GM18505 (cell line): ENCODE results near the gene LMAN2.
A peak's percentile ranks its signal among the peaks of the same experiment; 100 is the strongest.
"Not testable (repeated sequence)": the region's sequence is repeated elsewhere in the genome, so short reads cannot be mapped to it uniquely, and the experiment has no call there.

Source experiments
- ATAC-seq: cut with Tn5 transposase; IDR thresholded peaks from one replicate; pipeline ENCODE4 v1.9.1; 2021; ENCODE audit not compliant: unreplicated experiment
- POLR2A ChIP-seq: IDR thresholded peaks from 4 replicates; pipeline ENCODE4 v1.6.1; 2011; ENCODE audit warnings: borderline replicate concordance; ENCODE audit not compliant: insufficient read depth, insufficient read length; ENCODE audit errors: extremely low read depth

The LMAN2 gene

DNA sequence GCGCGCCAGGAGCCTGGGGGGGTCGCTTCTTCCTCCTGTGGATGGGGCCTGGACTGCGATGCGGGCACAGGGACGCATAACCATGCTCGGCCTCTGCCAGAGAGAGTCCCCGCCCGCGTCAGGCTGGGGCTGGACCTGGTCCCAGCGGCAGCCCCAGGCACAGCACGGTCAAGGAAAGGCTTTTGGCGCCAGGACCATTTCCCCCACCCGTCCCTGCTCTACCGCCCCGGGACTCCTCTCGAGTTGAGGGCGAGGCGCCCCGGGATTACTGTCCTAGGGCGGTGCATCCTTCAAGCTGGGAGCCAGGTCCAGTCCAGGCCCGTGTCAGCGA lies 40.1 kb downstream of the LMAN2 start:
- TF ChIP-seq POLR2A, result peak; percentile 11
- ATAC-seq, result no peak

GRCh38 chr5:177310757-177311391 lies 40.6 kb downstream of the LMAN2 start:
- no peak for ATAC-seq
- TF ChIP-seq POLR2A, result peak; percentile 46

DNA sequence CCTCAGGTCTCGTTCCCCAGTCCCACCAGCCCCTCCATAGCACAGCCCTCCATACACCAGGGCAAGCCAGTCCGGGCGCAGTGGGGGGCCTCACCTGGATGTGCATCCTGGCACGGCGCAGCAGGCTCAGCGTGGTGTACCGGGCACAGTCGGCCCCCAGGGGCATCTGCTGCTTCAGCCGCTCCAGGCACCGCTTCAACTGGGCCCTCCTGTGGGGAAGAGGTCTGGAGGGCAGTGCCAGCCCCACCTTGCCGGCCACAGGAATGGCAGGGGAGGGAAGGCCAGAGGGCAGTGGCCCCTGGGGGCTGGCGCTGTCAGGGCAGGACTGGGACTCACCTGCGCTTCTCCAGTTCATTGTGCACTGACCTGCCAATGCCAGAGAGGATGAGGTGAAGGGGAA lies 41.1 kb downstream of the LMAN2 start:
- TF ChIP-seq POLR2A, result no peak
- no peak for ATAC-seq

DNA sequence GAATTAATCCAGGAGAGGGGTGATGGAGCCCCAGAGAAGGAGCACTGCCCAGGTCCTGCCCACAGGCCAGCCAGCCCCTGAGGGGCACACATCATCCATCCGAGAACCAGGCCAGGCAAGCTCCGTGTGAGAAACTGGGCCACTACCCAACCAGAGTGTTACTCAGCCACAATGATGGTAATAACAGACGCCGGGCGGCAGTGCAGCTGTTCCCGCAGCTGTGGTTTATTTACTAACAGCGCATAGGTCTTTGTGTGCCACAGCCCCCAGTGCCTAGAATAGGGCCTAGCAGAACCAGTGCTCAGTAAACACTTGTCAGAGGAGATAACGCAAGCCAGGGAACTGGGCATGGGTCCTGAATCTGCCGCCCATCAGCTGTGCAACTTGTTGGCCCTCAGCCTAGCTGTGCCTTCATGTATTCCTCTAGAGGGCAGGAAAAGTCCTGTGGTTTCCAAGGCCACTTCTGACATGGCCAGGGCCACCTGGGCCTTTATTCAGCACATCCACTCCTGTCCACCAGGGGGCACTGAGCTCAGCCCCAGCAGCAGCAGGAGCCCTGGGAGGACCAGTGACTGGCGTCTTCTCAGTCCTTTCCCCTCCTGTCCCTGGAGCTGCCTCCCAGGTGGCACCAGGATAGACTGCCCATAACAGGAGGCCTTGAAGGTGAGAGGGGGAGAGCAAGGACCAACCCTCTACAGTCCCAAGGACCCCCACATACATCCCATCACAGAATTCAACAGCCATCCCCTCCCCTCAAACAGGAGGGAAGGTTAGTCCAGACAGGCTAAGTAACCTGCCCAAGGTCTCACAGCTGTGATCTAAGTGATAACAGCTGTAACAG lies 41.9 kb downstream of the LMAN2 start:
- ATAC-seq, result no peak
- no peak for TF ChIP-seq POLR2A

DNA sequence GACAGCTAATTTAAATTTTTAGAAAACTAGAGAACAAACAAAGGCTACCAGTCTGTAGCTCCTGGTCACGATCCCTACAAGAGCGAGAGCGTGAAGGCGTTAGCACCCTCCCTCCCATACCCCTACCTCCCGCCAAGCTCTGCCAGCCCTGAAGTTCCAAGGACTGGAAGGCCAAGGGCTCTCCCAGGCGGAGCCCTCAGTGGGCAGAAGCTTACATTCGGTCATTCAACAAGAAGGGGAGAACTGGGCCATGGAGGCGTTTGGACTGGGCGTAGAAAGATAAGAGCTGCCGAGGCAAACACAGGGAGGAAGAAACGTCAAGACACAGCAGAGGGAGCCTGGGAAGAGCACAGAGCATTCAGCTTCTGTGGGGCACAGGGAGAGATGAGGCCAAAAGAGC lies 42.7 kb downstream of the LMAN2 start:
- no peak for TF ChIP-seq POLR2A
- no peak for ATAC-seq

DNA sequence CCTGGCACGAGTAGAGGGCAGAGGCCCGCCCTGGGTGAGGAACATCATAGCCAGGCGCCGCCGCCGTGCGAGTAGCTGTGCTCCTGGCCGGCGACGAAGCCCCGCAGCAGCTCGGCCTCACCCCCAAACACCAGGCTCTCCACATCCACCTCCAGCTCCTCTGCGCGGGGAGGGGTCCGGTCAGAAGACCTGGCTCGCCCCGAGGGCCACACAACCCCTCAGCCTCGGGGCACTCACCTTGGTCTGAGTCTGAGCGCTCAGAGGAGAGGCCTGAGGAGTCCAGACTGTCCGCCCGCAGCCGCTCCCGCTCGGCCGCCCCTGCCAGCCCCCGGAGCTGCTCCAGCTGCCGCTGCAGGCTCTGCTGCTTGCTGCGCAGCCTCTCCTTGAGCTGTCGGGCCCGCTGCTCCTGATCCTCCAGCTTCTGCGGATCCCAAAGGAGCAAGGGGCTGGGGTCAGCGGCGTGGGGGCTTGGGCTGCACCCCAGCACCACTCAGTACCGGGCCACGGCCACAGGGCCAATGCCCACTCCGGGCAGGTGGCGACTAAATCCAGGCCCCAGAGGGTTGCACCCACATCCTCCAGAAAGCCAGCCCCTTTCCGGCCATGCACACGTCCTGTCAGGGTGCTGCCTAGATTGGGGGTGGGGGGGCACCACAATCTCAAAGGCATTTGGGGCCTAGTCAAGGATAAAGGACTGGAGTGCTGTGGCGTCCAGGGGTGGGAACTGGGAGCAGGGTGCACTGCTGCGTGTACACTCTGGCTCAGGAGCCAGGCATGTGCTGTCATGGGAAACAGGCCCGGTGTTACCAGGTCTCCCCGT lies 43.7 kb downstream of the LMAN2 start:
- TF ChIP-seq POLR2A, result peak; percentile 22
- no peak for ATAC-seq

- peak; percentile 33 for TF ChIP-seq POLR2A
- no peak for ATAC-seq
These were observed 44.6 kb downstream of the LMAN2 start for GRCh38 chr5:177306674-177307543.

- ATAC-seq, result not testable (repeated sequence)
These were observed 45.3 kb downstream of the LMAN2 start for GRCh38 chr5:177306103-177306640.

DNA sequence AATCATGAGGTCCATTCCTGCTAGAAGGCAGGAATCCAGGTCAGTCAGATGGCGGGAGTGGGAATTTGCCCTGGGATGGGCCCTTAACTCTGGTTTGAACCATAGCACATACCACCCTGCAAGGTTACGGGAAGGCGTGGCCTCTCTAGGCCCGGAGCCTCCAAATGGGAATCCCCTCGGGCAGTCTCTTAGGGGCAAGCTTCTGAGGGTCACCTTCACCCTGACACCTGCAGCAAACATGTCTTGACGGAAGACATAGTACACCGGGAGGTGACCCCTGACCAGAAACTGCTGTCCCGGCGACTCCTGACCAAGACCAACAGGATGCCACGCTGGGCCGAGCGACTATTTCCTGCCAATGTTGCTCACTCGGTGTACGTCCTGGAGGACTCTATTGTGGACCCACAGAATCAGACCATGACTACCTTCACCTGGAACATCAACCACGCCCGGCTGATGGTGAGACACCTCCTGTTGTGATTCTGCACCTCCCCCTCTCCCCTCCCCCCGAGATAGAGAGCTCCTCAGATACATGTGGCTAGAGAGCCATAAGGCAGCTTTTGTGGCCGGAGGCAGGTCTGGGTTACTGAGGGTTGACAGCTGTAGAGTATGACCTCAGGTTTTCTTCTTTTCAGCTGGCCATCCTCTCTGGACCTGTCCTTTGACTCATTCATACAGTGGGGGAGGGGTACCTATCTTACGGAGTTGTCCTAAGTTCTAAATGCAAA lies 46.9 kb downstream of the LMAN2 start:
- no peak for ATAC-seq
- no peak for TF ChIP-seq POLR2A

DNA sequence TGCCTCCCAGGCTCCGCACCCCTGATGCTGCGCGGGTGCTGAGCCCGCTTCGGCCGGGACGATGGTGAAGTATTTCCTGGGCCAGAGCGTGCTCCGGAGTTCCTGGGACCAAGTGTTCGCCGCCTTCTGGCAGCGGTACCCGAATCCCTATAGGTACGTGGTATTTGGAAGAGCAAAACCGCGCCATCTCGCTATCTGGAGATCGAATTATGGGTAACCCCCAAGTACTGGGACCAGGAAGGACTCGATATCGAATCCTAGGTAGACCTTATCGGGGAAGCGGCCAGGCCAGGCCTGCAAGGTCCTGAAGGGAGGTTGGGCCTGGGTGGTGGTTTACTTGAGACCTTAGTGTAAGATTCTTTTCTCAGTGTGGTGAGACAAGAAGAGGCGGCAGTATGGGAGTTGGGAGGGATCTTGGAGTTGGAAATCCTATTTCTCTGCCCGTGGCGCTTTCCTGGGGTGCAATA lies 47.5 kb downstream of the LMAN2 start:
- TF ChIP-seq POLR2A, result no peak
- no peak for ATAC-seq

DNA sequence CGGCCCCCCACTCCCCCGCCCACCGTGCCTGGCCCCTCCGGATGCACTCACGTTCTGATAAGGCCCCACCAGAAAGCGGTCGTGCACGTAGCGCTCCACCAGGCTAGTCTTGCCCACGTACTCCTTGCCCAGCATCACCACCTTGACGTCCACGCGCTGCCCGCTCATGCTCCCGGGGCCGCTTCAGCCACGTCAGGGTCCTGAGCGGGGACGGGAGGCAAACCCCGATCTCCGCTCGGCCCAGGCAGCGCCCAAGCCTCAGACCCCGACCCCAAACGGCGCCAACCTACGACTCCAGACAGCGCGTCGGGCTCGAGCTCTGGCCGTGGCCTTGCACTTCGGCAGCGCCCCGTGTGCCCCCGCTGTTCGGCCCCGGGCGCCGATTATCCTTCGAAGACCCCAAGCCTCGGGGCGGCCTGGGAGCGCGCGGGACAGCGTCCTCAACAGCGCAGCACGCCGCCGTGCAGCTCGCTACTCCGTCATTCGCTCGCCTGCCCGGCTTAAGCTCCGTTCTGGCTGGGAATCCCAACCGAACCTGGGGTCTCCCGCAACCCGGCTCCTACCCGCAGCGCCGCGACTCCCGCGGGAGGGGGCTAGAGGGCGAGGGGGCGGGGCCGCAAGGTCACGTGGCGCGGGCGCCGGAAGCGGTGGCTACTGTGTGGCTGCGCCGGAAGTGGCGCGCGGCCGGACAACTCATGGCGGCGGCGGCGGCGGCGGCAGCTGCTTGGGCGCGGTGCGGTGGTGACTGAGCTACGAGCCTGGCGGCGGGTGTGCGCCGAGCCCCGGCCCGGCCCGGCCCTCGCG lies 48.1 kb downstream of the LMAN2 start, which contains the start of the genes PRELID1 and RAB24:
Gene PRELID1, plus strand, starts transcription at position 679 of the 804 bp plus-strand sequence. CDS start 187 bp downstream, outside the sequence.
Gene RAB24, minus strand, starts transcription at position 599 of the 804 bp plus-strand sequence. Its CDS starts 431 bp downstream, at position 168.
- TF ChIP-seq POLR2A, result peak; percentile 62
- peak; percentile 57 for ATAC-seq
